Stimulated activated effector memory CD8-positive, alpha-beta T cell treated with anti-CD3 and anti-CD28 coated beads, Interleukin-12 subunit alpha, Interleukin-12 subunit beta, amount 100 ng/mL, for 72 hours (primary cell): Measurements from ENCODE around the gene CBX7.

Experiments used
- ATAC-seq: fragments of 150-1000 bp; cut with Tn5 transposase; 2 replicates; pipeline ENCODE4 v1.10.0; 2021
- DNase-seq, 2 donors: peaks; one replicate each; pipeline ENCODE4 v3.0.0; 2021 to 2022; ENCODE audit warnings: low spot score in 2 of 2
- H3K27ac Mint-ChIP-seq: one replicate; pipeline ENCODE4 v1.8.0; 2022; ENCODE audit warnings: mild to moderate bottlenecking, mixed read lengths
- H3K36me3 Mint-ChIP-seq: one replicate; pipeline ENCODE4 v1.8.0; 2022; ENCODE audit warnings: mild to moderate bottlenecking, mixed read lengths
- H3K4me1 Mint-ChIP-seq: one replicate; pipeline ENCODE4 v1.8.0; 2022; ENCODE audit warnings: mixed read lengths
- H3K4me3 Mint-ChIP-seq: one replicate; pipeline ENCODE4 v1.8.0; 2022; ENCODE audit warnings: mild to moderate bottlenecking, mixed read lengths
- H3K9me3 Mint-ChIP-seq: one replicate; pipeline ENCODE4 v1.8.0; 2022; ENCODE audit warnings: mixed read lengths

The CBX7 gene

GRCh38 chr22:39152511-39153219, at the start of gene CBX7:
TSS of gene CBX7 (minus strand) at chr22:39152680. CDS start at chr22:39152444, 236 bp downstream.
- peak; percentile 87 to 95 for DNase-seq
- peak within 1 kb of the TSS; percentile 94 for H3K4me3 Mint-ChIP-seq

GRCh38 chr22:39197578-39197977, 45.1 kb upstream of the CBX7 start:
- Mint-ChIP-seq H3K9me3 (no peaks in the 10 kb centered on the region), H3K4me3 (no peak overlapping the region), H3K4me1 (no peaks in the 10 kb centered on the region), H3K27ac (no peak overlapping the region), H3K36me3 (no peaks in the 10 kb centered on the region)
- no peak for ATAC-seq
- DNase-seq, result no peak

More at GRCh38 chr22:39152511-39153219, at the start of gene CBX7:
- peaks cover 40% of the 10 kb centered on the region for H3K4me1 Mint-ChIP-seq
- H3K27ac Mint-ChIP-seq, result peak within 1 kb of the TSS; percentile 95
- H3K9me3 Mint-ChIP-seq, result no peaks in the 10 kb centered on the region
- peak; percentile 89 for ATAC-seq
- H3K36me3 Mint-ChIP-seq, result peaks cover 42% of the 10 kb centered on the region

GRCh38 chr22:39194098-39194497, 41.6 kb upstream of the CBX7 start:
- no peak for DNase-seq
- H3K4me3 Mint-ChIP-seq, result no peak overlapping the region
- H3K9me3 Mint-ChIP-seq, result no peaks in the 10 kb centered on the region

GRCh38 chr22:39188809-39189208, 36.3 kb upstream of the CBX7 start:
- ATAC-seq (no peak), DNase-seq (no peak)
- Mint-ChIP-seq H3K27ac (no peak overlapping the region), H3K9me3 (no peaks in the 10 kb centered on the region), H3K4me1 (no peaks in the 10 kb centered on the region), H3K36me3 (no peaks in the 10 kb centered on the region), H3K4me3 (no peak overlapping the region)

More at GRCh38 chr22:39194098-39194497, 41.6 kb upstream of the CBX7 start:
- Mint-ChIP-seq H3K4me1 (no peaks in the 10 kb centered on the region), H3K36me3 (no peaks in the 10 kb centered on the region), H3K27ac (no peak overlapping the region)
- no peak for ATAC-seq

- Mint-ChIP-seq H3K4me3 (no peak overlapping the region), H3K4me1 (peaks cover 10% of the 10 kb centered on the region), H3K27ac (no peak overlapping the region), H3K36me3 (no peaks in the 10 kb centered on the region), H3K9me3 (no peaks in the 10 kb centered on the region)
- DNase-seq, result no peak
- no peak for ATAC-seq
Observed at GRCh38 chr22:39185601-39186012, 33.1 kb upstream of the CBX7 start.

- DNase-seq (no peak), ATAC-seq (no peak)
- H3K4me1 Mint-ChIP-seq, result peaks cover 10% of the 10 kb centered on the region
Observed at GRCh38 chr22:39184586-39185577, 32.4 kb upstream of the CBX7 start.

GRCh38 chr22:39183991-39184585, 31.6 kb upstream of the CBX7 start:
- Mint-ChIP-seq H3K9me3 (no peaks in the 10 kb centered on the region), H3K27ac (no peak overlapping the region), H3K4me3 (no peak overlapping the region), H3K4me1 (peaks cover 17% of the 10 kb centered on the region), H3K36me3 (no peaks in the 10 kb centered on the region)
- ATAC-seq (no peak), DNase-seq (no peak)

More at GRCh38 chr22:39184586-39185577, 32.4 kb upstream of the CBX7 start:
- Mint-ChIP-seq H3K36me3 (no peaks in the 10 kb centered on the region), H3K27ac (no peak overlapping the region), H3K9me3 (no peaks in the 10 kb centered on the region), H3K4me3 (no peak overlapping the region)

GRCh38 chr22:39182478-39183030, 30.1 kb upstream of the CBX7 start:
- DNase-seq (no peak), ATAC-seq (no peak)
- Mint-ChIP-seq H3K36me3 (no peaks in the 10 kb centered on the region), H3K27ac (no peak overlapping the region), H3K9me3 (no peaks in the 10 kb centered on the region), H3K4me1 (peaks cover 32% of the 10 kb centered on the region), H3K4me3 (no peak overlapping the region)

- no peak for DNase-seq
- Mint-ChIP-seq H3K9me3 (no peaks in the 10 kb centered on the region), H3K4me3 (no peak overlapping the region), H3K4me1 (peaks cover 38% of the 10 kb centered on the region), H3K36me3 (no peaks in the 10 kb centered on the region), H3K27ac (no peak overlapping the region)
- no peak for ATAC-seq
Observed at GRCh38 chr22:39181778-39182177, 29.3 kb upstream of the CBX7 start.

GRCh38 chr22:39181356-39181755, 28.9 kb upstream of the CBX7 start:
- Mint-ChIP-seq H3K4me1 (peaks cover 38% of the 10 kb centered on the region), H3K4me3 (no peak overlapping the region), H3K9me3 (no peaks in the 10 kb centered on the region), H3K27ac (no peak overlapping the region), H3K36me3 (no peaks in the 10 kb centered on the region)
- DNase-seq, result no peak
- ATAC-seq, result no peak

GRCh38 chr22:39179841-39180335, 27.4 kb upstream of the CBX7 start:
- Mint-ChIP-seq H3K36me3 (no peaks in the 10 kb centered on the region), H3K4me3 (no peak overlapping the region), H3K9me3 (no peaks in the 10 kb centered on the region), H3K27ac (no peak overlapping the region), H3K4me1 (peaks cover 47% of the 10 kb centered on the region)
- ATAC-seq, result no peak
- DNase-seq, result no peak

- no peak overlapping the region for H3K4me3 Mint-ChIP-seq
- no peak for ATAC-seq
- no peak overlapping the region for H3K27ac Mint-ChIP-seq
- peaks cover 51% of the 10 kb centered on the region for H3K4me1 Mint-ChIP-seq
- no peaks in the 10 kb centered on the region for H3K36me3 Mint-ChIP-seq
- H3K9me3 Mint-ChIP-seq, result no peaks in the 10 kb centered on the region
- no peak for DNase-seq
Observed at GRCh38 chr22:39179401-39179827, 26.9 kb upstream of the CBX7 start.

- H3K4me1 Mint-ChIP-seq, result peaks cover 61% of the 10 kb centered on the region
- no peaks in the 10 kb centered on the region for H3K9me3 Mint-ChIP-seq
- ATAC-seq (no peak), DNase-seq (no peak)
- H3K36me3 Mint-ChIP-seq, result no peaks in the 10 kb centered on the region
- H3K27ac Mint-ChIP-seq, result peak overlapping the region; percentile 26
- peak overlapping the region; percentile 30 for H3K4me3 Mint-ChIP-seq
Observed at GRCh38 chr22:39178206-39179111, 26.0 kb upstream of the CBX7 start.

GRCh38 chr22:39177791-39178190, 25.3 kb upstream of the CBX7 start:
- Mint-ChIP-seq H3K36me3 (no peaks in the 10 kb centered on the region), H3K9me3 (no peaks in the 10 kb centered on the region), H3K27ac (peak overlapping the region; percentile 26), H3K4me1 (peaks cover 68% of the 10 kb centered on the region), H3K4me3 (peak overlapping the region; percentile 30)
- no peak for DNase-seq
- no peak for ATAC-seq
